Subcutaneous adipose tissue (tissue), 4 donors: ENCODE measurements around the gene TICRR. TPM values are rescaled to one million over a fixed set of nuclear protein-coding genes. Genes with fewer than 3 reads are reported as not detected.

Experiments used
- total RNA-seq, 4 donors: library from RNA; depleted of rRNA; stranded (reverse); fragments of >200 nt; gene quantifications; one replicate each; pipeline ENCODE4 v1.1.0, GENCODE V29; 2016
- TF ChIP-seq, protein P1 (sequence below): fragments of 450-650 bp; IDR thresholded peaks from one replicate; pipeline ENCODE4 v1.5.1; 2016; ENCODE audit warnings: low read depth, mild to moderate bottlenecking, control low read depth, antibody characterized with exemption, moderate library complexity

The TICRR gene
- total RNA-seq, 4 donors from 2014 or later: 0.22 to 0.51 (median 0.38) TPM; not detected in 1

DNA sequence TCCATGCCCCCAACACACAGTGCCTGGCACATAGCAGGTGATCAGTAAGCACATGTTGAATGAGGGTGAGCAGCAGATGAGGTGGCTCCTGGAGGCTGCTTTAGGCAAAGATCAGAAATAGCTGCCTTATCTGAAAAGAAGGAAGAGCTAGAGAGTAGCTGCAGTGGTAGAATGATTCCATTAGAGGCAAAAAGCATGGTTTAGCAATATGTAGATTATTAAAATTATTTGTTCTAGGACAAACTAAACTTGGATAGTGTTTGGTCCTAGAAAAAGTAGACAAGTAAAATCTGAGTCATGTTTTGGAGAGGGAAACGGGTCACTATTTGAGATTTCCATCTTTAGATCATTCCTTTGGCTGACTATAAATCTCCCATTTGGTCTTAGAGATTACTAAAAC is 47.9 kb downstream of the TICRR start:
- TF ChIP-seq, protein P1, sequence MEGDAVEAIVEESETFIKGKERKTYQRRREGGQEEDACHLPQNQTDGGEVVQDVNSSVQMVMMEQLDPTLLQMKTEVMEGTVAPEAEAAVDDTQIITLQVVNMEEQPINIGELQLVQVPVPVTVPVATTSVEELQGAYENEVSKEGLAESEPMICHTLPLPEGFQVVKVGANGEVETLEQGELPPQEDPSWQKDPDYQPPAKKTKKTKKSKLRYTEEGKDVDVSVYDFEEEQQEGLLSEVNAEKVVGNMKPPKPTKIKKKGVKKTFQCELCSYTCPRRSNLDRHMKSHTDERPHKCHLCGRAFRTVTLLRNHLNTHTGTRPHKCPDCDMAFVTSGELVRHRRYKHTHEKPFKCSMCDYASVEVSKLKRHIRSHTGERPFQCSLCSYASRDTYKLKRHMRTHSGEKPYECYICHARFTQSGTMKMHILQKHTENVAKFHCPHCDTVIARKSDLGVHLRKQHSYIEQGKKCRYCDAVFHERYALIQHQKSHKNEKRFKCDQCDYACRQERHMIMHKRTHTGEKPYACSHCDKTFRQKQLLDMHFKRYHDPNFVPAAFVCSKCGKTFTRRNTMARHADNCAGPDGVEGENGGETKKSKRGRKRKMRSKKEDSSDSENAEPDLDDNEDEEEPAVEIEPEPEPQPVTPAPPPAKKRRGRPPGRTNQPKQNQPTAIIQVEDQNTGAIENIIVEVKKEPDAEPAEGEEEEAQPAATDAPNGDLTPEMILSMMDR: no peak

DNA sequence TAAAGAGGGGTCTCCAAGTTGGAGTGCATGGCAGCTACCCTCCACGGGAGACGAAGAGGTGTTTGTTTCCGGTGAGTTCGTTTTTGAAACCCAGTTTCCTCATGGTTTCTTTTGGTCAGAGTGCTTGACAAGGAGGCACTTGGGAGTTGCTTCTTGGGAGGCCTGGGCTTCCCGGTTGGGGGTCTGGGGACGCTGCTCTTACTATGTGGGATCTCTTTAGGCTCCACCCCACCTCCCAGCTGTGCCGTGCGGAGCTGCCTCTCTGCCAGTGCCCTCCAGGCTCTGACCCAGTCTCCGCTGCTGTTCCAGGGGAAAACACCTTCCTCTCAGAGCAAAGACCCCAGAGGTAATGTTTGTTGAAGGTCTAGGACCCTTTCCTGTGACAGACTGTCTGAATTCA is 50.4 kb downstream of the TICRR start:
- TF ChIP-seq, protein P1: no peak

DNA sequence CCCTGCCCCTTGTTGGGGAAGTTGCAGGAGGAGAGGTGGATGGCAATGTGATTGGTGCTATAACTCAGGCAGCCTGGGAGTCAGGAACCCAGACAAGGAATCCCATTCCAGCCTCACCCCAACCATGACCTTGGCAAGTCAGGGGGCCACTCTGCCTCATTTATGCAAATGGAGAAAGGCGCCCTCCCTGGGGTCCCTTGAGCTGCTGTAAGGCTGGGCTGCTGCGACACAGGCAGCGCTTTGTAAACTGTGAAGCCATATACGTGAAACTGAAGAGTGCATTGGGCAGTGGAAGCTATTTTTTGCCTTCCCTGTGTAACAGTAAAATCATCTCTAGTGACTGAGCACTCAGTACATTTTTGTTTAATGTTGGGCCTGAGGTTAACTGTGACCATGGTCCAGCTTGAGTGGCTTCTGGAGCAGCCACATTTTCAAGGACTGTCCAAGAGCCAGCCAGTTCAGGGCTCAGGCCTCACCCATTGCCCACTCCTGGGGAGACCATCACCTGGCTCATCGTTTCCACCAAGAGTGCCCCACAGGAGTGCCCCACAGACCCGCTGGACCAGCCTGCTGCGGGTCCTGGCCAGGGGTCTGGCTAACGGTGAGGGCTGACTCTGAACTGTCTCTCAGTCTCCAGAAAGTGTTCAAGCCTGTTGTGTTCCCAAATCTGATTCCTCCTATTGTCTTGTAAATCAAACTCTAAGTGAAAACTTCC is 52.1 kb downstream of the TICRR start:
- TF ChIP-seq, protein P1: no peak

DNA sequence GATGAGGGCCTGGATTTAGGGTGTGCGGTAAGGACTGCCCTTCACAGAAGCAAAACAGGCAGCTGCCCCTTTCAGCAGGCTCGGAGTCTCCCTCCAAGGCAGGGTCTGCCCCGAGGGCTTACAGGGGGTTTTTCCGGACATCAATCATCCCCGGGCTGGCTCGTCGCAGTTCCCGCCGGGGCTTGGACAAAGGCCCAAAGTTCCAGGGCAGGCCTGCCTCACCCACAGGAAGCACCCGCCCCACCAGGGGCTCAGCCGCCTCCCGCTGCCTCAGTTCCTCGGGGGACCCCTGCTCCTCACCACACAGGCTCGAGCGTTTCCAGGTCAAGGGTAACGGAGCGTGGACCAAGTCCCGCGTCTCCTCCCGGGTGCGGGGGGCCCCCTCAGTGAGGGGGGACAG is 53.0 kb downstream of the TICRR start:
- TF ChIP-seq, protein P1: no peak

DNA sequence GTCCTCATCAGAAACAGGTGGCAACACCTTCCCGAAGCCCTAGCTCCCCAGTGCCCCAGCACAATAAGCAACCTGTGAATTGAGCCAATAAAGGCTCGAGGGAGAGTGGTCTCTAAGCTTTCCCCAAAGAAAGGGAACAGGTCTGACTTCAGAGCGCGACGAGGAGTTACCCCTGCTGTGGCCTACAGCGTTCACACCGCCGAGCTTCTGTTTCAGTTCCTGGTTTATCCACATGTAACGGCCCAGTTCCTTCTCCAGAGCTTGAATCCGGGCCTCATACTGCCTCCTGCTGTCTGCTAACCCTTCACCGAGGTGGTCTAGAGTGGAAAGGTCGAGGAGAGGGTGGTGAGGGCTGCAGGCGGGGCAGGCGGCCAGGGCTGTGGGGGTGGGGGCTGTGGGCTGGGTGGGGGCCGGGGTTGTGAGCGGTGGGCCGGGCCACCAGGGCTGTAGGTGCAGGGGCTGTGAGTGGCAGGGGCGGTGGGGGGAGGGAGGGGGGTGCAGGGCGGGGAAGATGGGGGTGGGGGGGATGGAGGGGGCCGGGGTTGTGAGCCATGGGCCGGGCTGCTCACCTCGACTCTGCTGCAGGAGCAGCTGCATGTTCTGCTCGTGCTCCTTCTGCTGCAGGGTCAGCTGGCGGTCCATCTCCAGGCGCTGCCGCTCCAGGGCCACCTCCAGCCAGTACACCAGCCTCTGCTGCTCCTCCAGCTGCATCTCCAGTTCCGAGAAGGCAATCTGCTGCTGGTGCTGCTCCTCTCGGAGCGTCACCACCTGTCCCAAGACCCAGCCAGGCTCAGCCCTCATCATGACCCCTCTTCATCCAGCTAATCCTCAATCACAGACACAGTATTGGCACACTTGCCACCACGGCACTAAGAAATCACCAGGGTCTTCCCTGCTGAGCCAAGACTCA is 53.8 kb downstream of the TICRR start:
- TF ChIP-seq, protein P1: no peak

DNA sequence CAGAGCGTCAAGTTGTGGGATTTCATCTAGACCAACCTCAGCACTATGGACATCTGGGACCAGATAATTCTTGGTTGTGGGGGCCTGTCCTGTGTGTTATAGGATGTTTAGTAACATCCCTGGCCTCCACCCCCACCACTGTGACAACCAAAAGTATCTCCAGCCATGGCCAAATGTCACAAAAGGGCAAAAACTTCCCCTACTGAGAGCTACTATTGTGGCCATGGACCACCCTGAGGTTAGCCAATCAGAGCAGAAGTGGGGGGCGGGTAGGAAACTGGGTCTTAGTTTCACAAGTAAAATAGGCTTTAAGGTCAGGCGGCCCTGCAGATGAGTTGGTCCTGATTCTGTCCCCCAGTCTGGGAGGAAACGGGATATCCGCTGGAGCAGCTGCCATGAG is 54.6 kb downstream of the TICRR start:
- TF ChIP-seq, protein P1: no peak

DNA sequence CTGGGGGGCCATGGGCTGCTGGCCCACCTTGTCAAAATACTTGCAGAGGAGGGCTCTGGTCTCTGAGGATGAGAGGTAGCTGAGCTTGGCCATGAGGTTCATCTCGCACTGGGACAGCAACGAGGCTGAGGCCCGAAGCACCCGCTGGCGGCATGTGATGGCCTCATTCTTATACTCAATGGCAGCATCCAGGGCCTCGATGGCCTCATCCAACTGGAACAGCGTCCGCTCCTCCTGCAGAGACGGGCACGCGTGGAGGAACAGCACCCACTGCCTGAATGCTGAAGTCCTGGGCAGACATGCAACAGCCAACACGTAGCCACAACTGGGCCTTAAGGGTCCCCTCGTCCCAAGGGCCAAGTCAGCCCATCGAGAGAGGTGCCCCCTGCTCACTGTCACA is 55.0 kb downstream of the TICRR start:
- TF ChIP-seq, protein P1: no peak
